ENCODE measurements around the gene PRKACB. TPM values are rescaled to one million over a fixed set of nuclear protein-coding genes. Genes with fewer than 3 reads are reported as not detected.

PRKACB gene
- total and polyA plus RNA-seq, 10 of the 15 experiments (the other 5 are each of a cell fraction or from before 2014, with no cell fraction given) = 3.1 to 9.0 (median 7.1) TPM; not detected in 1

- TF ChIP-seq ZNF622 (IDR thresholded peaks at IDR 0.05) (no peak), SIX5 (IDR thresholded peaks at IDR 0.05; ENCODE audit: low read depth, low read length, severe bottlenecking) (no peak), MTA2 (IDR thresholded peaks at IDR 0.05; ENCODE audit: low read depth) (no peak), BCLAF1 (IDR thresholded peaks at IDR 0.05) (no peak), STAT3 (IDR thresholded peaks at IDR 0.05; ENCODE audit: low read depth, low read length) (no peak), BRCA1 (IDR thresholded peaks at IDR 0.05; ENCODE audit: low read depth, low read length) (no peak), RELB (IDR thresholded peaks at IDR 0.05; ENCODE audit: low read depth) (no peak), ATF2 (IDR thresholded peaks at IDR 0.05; ENCODE audit: low read length) (0 out of 2 replicates have a peak, but pooled peaks have one; percentile 26), CUX1 (IDR thresholded peaks at IDR 0.05; ENCODE audit: insufficient replicate concordance, low read depth, low read length) (no peak), NFYA (IDR thresholded peaks at IDR 0.05; ENCODE audit: borderline replicate concordance, low read depth, low read length) (no peak), JUNB (IDR thresholded peaks at IDR 0.05) (peak; percentile 15; the same call in 1 of the 2 replicates), TCF3 (IDR thresholded peaks at IDR 0.05; ENCODE audit: borderline replicate concordance, insufficient read depth, low read depth, low read length) (0 out of 2 replicates have a peak, but pooled peaks have one; percentile 48), IKZF1 (conservative IDR thresholded peaks at IDR 0.05) (no peak), CHD4 (IDR thresholded peaks at IDR 0.05) (no peak)
Measured at GRCh38 chr1:84103197-84103992, 40.7 kb upstream of the PRKACB start (continued).
